Motor neuron (in vitro differentiated cells): ENCODE data around the gene MYO1B. TPM values are rescaled to one million over a fixed set of nuclear protein-coding genes. Genes with fewer than 3 reads are reported as not detected.

Experiments
- ATAC-seq, 8 experiments: fragments of 200-7000 bp; cut with Tn5 transposase; replicated peaks in 6 of 8; 2 replicates each; pipeline ENCODE4 v1.8.0; 2021; ENCODE audit warnings: mild to moderate bottlenecking in 8 of 8, moderate library complexity in 8 of 8
- H3K27ac ChIP-seq, 2 donors: fragments of 250-450 bp; sonication (Bioruptor Pico); 2 replicates each; pipeline ENCODE4 v1.9.0; 2021; ENCODE audit warnings: antibody characterized with exemption in 2 of 2, mild to moderate bottlenecking in 2 of 2, moderate library complexity in 1 of 2
- H3K4me1 ChIP-seq, 2 donors: fragments of 250-450 bp; sonication (Bioruptor Pico); replicated peaks in 1 of 2; 2 replicates each; pipeline ENCODE4 v1.6.1; 2021; ENCODE audit warnings: antibody characterized with exemption in 2 of 2, mild to moderate bottlenecking in 2 of 2, moderate library complexity in 1 of 2
- H3K4me3 ChIP-seq, 5 donors: fragments of 250-450 bp; sonication (Bioruptor Pico); 2 replicates each; pipeline ENCODE4 v1.9.0; 2021; ENCODE audit warnings: antibody characterized with exemption in 5 of 5, mild to moderate bottlenecking in 5 of 5, moderate library complexity in 4 of 5
- WGBS, 10 experiments: fragments of 450-650 bp; shearing (Covaris generic); methylation state at CpG; one replicate each; pipeline ENCODE4 v1.0.0; 2022; 5-methylcytosine and 5-hydroxymethylcytosine counted together
- in situ Hi-C, 9 experiments: fragments of 400-800 bp; cut with MboI; loops; one replicate each; pipeline ENCODE4 v1.15.0; 2021; ENCODE audit warnings: low sequenced_read_pairs in 9 of 9, low pct_unique_long_range_greater_than_20kb in 2 of 9; ENCODE audit not compliant: unreplicated experiment in 9 of 9
- total RNA-seq, 8 experiments: library from RNA; unstranded; fragments of 300-600 nt; gene quantifications; 2 replicates each; pipeline versions ENCODE4 v1.2.3 to v1.2.4, GENCODE V29; 2022

MYO1B gene
- total RNA-seq, 8 experiments from 2014 or later: 35.6 to 106 (median 51.5) TPM

- Histone ChIP-seq H3K27ac (no peak overlapping the region), H3K4me1 (no peaks in the 10 kb centered on the region), H3K4me3 (no peak overlapping the region)
- 35 to 100% (median 86%) methylated on average over 1 to 3 of the region's 3 CpGs for WGBS, 10 experiments
- ATAC-seq: no peak
- in situ Hi-C loops: no loop called here
Observed at GRCh38 chr2:191295088-191295487, 49.9 kb downstream of the MYO1B start.

- WGBS, 10 experiments: 27 to 100% (median 95%) methylated on average over 1 to 8 of the region's 8 CpGs; no CpG with 5 or more reads in 1 of the 10 experiments
- in situ Hi-C loops: no loop called here
- ATAC-seq: no peak
- H3K4me1 ChIP-seq: no peaks in the 10 kb centered on the region
- no peak overlapping the region for H3K4me3 ChIP-seq
- H3K27ac ChIP-seq: no peak overlapping the region
Observed at GRCh38 chr2:191296083-191297006, 51.1 kb downstream of the MYO1B start.

GRCh38 chr2:191297033-191297432 is 51.8 kb downstream of the MYO1B start:
- H3K27ac ChIP-seq: no peak overlapping the region
- ATAC-seq: peak in 3 of 8 experiments; percentile 37 to 58 (median 46)
- WGBS, 10 experiments: 0 to 83% (median 60%) methylated on average over 1 to 5 of the region's 5 CpGs; no CpG with 5 or more reads in 1 of the 10 experiments
- no peak overlapping the region for H3K4me3 ChIP-seq
- in situ Hi-C loops: no loop called here
- H3K4me1 ChIP-seq: no peaks in the 10 kb centered on the region

- ATAC-seq: no peak
- in situ Hi-C loops: no loop called here
- 25 to 100% (median 94%) methylated on average over 1 to 2 of the region's 2 CpGs; no CpG with 5 or more reads in 1 of the 10 experiments for WGBS, 10 experiments
- Histone ChIP-seq H3K27ac (no peak overlapping the region), H3K4me1 (no peaks in the 10 kb centered on the region), H3K4me3 (no peak overlapping the region)
Observed at GRCh38 chr2:191298306-191298705, 53.1 kb downstream of the MYO1B start.

- H3K4me3 ChIP-seq: no peak overlapping the region
- 20 to 88% (median 40%) methylated on average over 1 to 2 of the region's 2 CpGs; no CpG with 5 or more reads in 3 of the 10 experiments for WGBS, 10 experiments
- in situ Hi-C loops: no loop called here
- peak in 1 of 8 experiments; percentile 28 for ATAC-seq
- no peak overlapping the region for H3K27ac ChIP-seq
- no peaks in the 10 kb centered on the region for H3K4me1 ChIP-seq
Observed at GRCh38 chr2:191299010-191299409, 53.8 kb downstream of the MYO1B start.

DNA sequence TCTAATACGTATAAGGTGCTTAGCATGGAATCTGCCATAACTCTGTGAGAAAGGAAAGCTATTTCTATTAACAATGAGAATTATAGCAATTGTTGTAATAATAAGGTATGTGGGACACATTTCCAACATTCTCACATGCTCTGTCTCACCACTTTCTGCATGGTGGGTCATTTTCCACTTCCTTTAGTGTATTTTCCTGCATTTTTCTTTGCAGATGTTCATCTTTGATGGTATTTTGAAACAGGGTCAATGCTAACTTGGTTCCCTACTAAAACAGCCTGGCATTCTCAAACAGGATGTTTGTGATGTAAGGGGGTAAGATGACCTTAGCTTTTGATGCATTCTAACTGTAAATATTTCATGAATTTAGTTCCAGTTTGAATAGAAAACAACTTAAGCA is 54.7 kb downstream of the MYO1B start:
- Histone ChIP-seq H3K27ac (no peak overlapping the region), H3K4me1 (no peaks in the 10 kb centered on the region), H3K4me3 (no peak overlapping the region)
- 57 to 100% (median 100%) methylated on average over 1 of the region's 1 CpG; no CpG with 5 or more reads in 3 of the 10 experiments for WGBS, 10 experiments
- in situ Hi-C loops: no loop called here
- no peak for ATAC-seq

DNA sequence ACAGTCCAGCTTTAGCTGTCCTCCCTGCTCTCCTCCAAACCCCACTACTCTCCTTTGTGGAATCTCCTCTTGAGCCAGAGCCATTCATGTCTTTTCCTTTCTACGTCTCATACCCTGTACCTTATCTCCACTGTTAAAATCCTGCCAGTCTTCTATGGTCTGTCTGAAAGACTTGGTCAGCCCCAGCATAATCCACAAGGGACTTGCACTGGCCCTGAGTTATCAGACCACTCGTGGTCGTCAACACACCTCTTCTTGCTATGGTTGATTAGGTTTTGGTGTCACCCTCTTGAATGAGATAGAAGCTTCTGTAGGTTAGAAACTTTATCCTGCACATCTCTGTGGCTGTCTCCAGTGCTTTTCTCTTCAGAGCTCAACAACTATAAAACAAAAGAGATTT is 56.8 kb downstream of the MYO1B start:
- Histone ChIP-seq H3K4me1 (no peaks in the 10 kb centered on the region), H3K4me3 (no peak overlapping the region), H3K27ac (no peak overlapping the region)
- in situ Hi-C loops: no loop called here
- 93 to 100% (median 98%) methylated on average over 1 to 3 of the region's 3 CpGs; no CpG with 5 or more reads in 4 of the 10 experiments for WGBS, 10 experiments
- ATAC-seq: no peak

DNA sequence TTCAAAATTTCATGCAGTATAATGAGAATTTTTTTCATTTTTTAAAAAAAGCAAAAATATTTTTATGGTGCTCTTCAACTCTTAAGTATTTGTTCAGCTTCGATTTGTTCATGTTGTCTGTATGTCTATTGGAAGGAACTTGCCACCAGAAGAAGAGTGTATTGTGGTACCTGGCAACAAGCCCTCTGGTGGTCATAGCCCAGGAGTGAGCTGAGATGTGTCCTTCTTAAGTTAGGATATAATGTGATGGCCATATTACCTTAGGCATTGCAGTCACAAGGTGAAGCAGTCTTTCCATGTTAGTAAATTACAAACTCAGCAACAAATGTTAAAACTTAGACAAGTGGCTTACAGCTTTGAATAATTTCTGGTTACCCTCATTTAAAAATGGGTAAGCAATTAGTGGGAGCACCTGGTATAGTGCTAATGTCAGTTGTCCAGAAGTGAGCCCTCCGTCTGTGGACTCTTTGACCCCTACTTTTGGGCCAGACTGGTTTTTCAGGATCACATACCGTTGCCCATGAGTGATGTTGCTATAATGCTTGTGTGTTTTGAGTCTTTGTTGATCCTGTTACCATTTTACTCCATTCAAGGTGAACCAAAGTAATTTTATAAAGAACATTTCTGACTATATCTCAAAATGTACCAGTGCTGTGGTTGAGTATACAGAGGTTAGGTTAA is 57.4 kb downstream of the MYO1B start:
- Histone ChIP-seq H3K4me3 (no peak overlapping the region), H3K27ac (no peak overlapping the region), H3K4me1 (no peaks in the 10 kb centered on the region)
- WGBS, 10 experiments: 29 to 100% (median 98%) methylated on average over 1 to 3 of the region's 3 CpGs; no CpG with 5 or more reads in 2 of the 10 experiments
- in situ Hi-C loops: no loop called here
- ATAC-seq: peak in 1 of 8 experiments; percentile 47

DNA sequence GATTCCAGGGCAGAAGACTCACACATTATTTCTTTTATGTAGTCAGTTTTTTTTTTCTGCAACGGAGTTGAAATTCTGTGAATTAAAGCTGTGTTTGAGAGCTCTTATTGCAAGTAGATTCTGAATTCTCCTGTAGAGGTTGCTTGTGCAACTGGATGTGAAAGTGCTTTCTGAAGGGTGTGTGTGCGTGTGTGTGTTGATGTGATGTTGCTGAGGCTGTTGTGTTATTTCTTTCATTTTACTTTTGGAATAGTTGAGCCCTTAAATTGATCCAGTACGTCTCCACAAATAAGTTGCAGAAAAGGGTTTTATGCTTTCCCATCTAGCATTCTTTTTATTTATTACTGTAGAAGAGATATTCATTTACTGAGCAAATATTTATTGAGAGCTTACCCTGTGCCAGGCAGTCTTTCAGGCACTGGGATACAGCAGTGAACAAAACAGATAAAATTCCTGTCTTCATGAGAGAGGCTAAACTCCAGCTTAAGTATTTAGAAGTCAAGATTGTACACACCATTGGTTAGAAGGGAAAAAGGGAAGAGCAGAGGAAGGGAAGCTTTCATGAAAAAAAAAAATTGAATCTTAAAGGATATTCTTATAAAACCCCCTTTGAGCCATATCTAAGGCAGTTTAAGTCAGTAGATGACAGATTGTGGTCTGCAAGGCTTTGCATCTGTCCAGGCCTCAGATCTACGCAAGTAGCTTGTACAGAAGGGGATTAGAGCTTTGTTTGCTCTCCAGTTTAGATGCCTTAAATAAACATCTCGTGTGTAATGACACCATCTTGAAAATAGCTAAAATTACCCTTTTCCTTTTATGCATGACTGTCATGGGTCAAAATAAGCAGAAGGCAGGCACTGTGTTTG is 58.2 kb downstream of the MYO1B start:
- Histone ChIP-seq H3K4me1 (no peaks in the 10 kb centered on the region), H3K4me3 (no peak overlapping the region), H3K27ac (no peak overlapping the region)
- peak in 2 of 8 experiments; percentile 36 to 85 for ATAC-seq
- in situ Hi-C loops: no loop called here
- WGBS, 10 experiments: 40 to 100% (median 88%) methylated on average over 1 to 5 of the region's 5 CpGs; no CpG with 5 or more reads in 1 of the 10 experiments

DNA sequence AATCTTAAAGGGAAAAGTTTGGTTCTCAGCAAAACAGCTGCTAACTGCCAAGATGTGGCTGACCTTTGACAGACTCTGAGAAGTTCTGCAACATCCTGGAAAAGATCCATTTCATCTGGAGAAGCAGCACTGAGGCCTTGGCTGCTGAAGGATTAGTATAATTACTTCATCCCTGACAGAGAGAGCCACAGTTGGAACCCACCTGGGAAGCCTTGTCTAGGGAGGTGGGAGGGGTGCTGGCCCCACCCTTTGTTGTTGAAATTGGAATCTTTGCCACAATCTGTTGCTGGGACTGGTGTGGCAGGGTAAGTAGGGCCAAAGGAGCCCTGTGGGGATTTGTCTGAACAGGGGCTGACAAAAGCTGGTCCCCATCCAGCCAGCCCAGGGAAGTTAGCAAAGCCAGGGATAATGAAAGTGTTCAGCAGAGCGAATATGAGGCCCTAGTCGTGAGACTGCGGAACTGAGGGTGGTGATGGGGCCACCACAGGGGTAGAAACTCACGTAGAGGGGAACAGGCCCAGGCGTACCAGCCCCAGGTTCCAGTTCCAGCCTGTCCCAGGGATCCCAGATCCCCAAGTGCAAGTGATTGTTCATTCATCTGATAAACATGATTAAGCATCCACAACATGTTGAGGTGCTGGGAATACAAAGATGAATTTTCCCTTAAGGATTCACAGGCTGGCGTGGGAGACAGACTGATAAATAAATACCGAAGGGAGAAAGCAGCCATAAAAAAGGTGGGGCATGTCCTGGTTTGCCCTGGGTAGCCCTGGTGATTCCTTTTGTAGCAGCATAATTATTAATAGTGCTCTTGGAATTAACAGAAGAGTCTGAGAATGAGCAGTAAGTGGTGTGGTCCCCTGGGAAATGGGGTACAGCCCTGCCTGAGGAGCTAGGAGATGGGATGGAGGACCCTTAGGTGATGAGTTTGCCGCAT is 60.0 kb downstream of the MYO1B start:
- H3K27ac ChIP-seq: no peak overlapping the region
- ATAC-seq: peak in 6 of 8 experiments; percentile 29 to 78 (median 50)
- no peak overlapping the region for H3K4me3 ChIP-seq
- no peaks in the 10 kb centered on the region for H3K4me1 ChIP-seq
- 64 to 100% (median 94%) methylated on average over 2 to 6 of the region's 8 CpGs; no CpG with 5 or more reads in 4 of the 10 experiments for WGBS, 10 experiments
- in situ Hi-C loops: no loop called here

- WGBS, 10 experiments: 60 to 100% (median 95%) methylated on average over 1 to 2 of the region's 2 CpGs; no CpG with 5 or more reads in 2 of the 10 experiments
- H3K27ac ChIP-seq: no peak overlapping the region
- in situ Hi-C loops: no loop called here
- no peak overlapping the region for H3K4me3 ChIP-seq
- H3K4me1 ChIP-seq: no peaks in the 10 kb centered on the region
- ATAC-seq: no peak
Observed at GRCh38 chr2:191308026-191308425, 62.8 kb downstream of the MYO1B start.

GRCh38 chr2:191311156-191311555 is 66.0 kb downstream of the MYO1B start:
- Histone ChIP-seq H3K27ac (no peak overlapping the region), H3K4me3 (no peak overlapping the region), H3K4me1 (peaks cover 0 to 1% of the 10 kb centered on the region in 2 donors)
- in situ Hi-C loops: no loop called here
- ATAC-seq: no peak
- 86 to 100% (median 97%) methylated on average over 2 to 4 of the region's 4 CpGs; no CpG with 5 or more reads in 3 of the 10 experiments for WGBS, 10 experiments
